Activated gamma-delta T cell (primary cell): ENCODE measurements around the gene KRT8.
"Not testable (repeated sequence)": the region's sequence is repeated elsewhere in the genome, so short reads cannot be mapped to it uniquely, and the experiment has no call there.

Experiments
- DNase-seq: peaks from one replicate; lab custom pipeline; 2025; lab: John Stamatoyannopoulos, UW

KRT8 gene

GRCh38 chr12:52874573-52875435 lies 30.1 kb downstream of the KRT8 start:
- no peak for DNase-seq

- peak; percentile 32 for DNase-seq
These were observed 30.9 kb downstream of the KRT8 start for GRCh38 chr12:52873832-52874572.

GRCh38 chr12:52873513-52873831 lies 31.4 kb downstream of the KRT8 start:
- no peak for DNase-seq

- DNase-seq, result no peak
These were observed 32.1 kb downstream of the KRT8 start for GRCh38 chr12:52872644-52873389.

GRCh38 chr12:52871291-52872039 lies 33.4 kb downstream of the KRT8 start:
- no peak for DNase-seq

GRCh38 chr12:52870361-52871290 lies 34.2 kb downstream of the KRT8 start:
- no peak for DNase-seq

GRCh38 chr12:52867642-52868041 lies 37.2 kb downstream of the KRT8 start:
- DNase-seq, result no peak

GRCh38 chr12:52867152-52867551 lies 37.7 kb downstream of the KRT8 start:
- DNase-seq, result no peak

GRCh38 chr12:52865090-52865944 lies 39.6 kb downstream of the KRT8 start:
- no peak for DNase-seq

- DNase-seq, result no peak
These were observed 42.9 kb downstream of the KRT8 start for GRCh38 chr12:52862023-52862422.

GRCh38 chr12:52861511-52861910 lies 43.4 kb downstream of the KRT8 start:
- DNase-seq, result no peak

GRCh38 chr12:52860102-52860823 lies 44.6 kb downstream of the KRT8 start:
- DNase-seq, result no peak

- no peak for DNase-seq
These were observed 47.4 kb downstream of the KRT8 start for GRCh38 chr12:52857500-52857899.

- no peak for DNase-seq
These were observed 48.1 kb downstream of the KRT8 start for GRCh38 chr12:52856787-52857186.

- DNase-seq, result not testable (repeated sequence)
These were observed 48.8 kb downstream of the KRT8 start for GRCh38 chr12:52856077-52856476.

- no peak for DNase-seq
These were observed 53.1 kb downstream of the KRT8 start for GRCh38 chr12:52851787-52852186.

GRCh38 chr12:52850681-52851080 lies 54.2 kb downstream of the KRT8 start:
- DNase-seq, result no peak

- no peak for DNase-seq
These were observed 55.4 kb downstream of the KRT8 start for GRCh38 chr12:52849511-52849910.

- no peak for DNase-seq
These were observed 56.1 kb downstream of the KRT8 start, which contains the start of gene KRT78 for GRCh38 chr12:52848661-52849255. Gene KRT78, minus strand, starts transcription at chr12:52848994. Its CDS starts 64 bp downstream, at chr12:52848930.
